VCaP (cell line): ENCODE data around the gene CBFA2T3.

Experiments used
- H3K27ac ChIP-seq: fragments of 450-650 bp; 2 replicates; pipeline ENCODE4 v1.5.1; 2017
- TF ChIP-seq, protein P1 (sequence below): fragments of 450-650 bp; conservative IDR thresholded peaks from 2 replicates; pipeline ENCODE4 v1.5.1; 2017; ENCODE audit warnings: mild to moderate bottlenecking, moderate library complexity

The CBFA2T3 gene

DNA sequence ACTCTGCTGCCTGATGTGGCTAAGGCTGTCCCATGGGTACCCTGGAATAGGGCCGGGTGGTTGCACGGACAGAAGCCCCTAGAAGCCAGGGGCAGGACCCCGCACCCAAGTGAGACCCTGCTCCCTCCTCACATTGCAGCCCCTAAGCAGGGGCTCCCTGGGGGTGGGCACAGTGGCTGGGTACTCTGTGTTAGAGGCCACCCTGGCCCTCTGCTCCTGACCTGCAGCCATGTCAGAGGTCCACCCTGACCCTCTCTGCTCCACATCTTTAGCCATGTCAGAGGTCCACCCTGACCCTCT lies 2.1 kb downstream of the CBFA2T3 start:
- H3K27ac ChIP-seq, result no peak overlapping the region
- TF ChIP-seq, protein P1, sequence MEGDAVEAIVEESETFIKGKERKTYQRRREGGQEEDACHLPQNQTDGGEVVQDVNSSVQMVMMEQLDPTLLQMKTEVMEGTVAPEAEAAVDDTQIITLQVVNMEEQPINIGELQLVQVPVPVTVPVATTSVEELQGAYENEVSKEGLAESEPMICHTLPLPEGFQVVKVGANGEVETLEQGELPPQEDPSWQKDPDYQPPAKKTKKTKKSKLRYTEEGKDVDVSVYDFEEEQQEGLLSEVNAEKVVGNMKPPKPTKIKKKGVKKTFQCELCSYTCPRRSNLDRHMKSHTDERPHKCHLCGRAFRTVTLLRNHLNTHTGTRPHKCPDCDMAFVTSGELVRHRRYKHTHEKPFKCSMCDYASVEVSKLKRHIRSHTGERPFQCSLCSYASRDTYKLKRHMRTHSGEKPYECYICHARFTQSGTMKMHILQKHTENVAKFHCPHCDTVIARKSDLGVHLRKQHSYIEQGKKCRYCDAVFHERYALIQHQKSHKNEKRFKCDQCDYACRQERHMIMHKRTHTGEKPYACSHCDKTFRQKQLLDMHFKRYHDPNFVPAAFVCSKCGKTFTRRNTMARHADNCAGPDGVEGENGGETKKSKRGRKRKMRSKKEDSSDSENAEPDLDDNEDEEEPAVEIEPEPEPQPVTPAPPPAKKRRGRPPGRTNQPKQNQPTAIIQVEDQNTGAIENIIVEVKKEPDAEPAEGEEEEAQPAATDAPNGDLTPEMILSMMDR, result no peak

DNA sequence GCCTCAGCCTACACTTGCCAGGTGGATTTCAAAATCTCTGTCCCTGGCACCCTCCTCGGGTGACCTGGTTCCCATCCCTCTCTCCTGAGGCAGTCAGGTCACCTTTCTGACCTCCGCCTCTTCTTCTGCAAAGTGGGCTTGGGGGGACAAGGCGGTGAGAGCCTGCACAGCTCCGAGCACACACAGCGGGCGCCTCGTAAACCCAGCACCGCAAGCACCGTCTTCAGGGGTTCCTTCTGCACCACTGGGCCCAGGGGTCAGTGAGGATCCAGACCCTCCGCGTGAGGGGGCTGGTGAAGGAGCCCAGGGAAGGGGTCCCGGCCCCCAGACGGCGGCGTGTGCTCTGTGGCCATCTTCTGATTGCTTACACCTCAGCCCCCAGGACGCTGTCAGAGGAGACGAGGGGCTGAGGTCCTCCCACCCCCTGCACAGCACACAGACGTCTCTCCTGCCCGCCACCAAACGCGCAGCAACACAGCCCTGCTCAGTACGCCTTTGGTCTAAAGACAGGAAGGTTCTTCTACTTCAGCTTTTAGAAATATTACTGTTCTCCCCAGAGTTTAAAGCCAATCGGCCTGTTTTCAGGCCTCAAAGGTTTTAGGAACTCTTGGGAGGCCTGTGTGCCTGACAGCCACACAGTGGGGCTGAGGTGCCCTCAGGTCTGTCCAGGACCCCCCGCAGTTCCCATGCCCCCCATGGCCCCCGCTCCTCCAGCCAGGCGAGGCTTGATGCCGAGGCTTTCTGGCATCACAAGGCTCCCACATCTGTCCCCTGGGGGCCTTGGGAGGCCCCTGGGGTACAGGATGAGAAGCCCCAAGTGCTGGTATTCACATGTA lies 2.7 kb downstream of the CBFA2T3 start:
- no peak overlapping the region for H3K27ac ChIP-seq
- TF ChIP-seq, protein P1, result no peak

DNA sequence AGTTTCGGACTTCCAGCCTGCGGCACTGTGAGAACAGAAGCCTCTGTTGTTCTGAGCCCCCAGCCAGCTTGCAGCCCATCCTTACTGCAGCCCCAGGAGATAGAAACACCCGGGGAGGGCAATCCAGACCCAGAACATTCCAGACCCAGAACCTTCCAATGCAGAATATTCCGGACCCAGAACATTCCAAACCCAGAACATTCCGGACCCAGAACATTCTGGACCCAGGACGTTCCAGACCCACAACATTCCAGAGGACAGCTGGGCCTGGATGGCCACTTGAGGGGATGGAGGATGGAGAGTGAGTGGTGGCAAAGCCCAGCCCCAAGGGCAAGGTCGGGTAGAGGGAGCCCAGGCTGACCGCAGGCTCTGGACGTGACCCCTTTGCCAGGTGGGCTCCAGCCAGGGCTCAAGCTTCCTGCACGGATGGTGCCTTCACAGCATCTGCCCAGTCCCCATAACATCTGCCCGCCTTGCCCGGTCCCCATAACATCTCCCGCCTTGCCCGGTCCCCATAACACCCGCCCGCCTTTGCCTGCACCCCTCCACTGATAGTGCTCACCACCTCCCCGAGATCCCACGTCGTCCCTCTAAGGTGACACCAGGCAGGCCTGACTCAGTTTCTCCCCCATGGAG lies 3.5 kb downstream of the CBFA2T3 start:
- H3K27ac ChIP-seq, result no peak overlapping the region
- TF ChIP-seq, protein P1, result no peak

GRCh38 chr16:88973007-88973410 lies 4.0 kb downstream of the CBFA2T3 start:
- H3K27ac ChIP-seq, result no peak overlapping the region
- TF ChIP-seq, protein P1, result no peak

GRCh38 chr16:88972349-88972748 lies 4.7 kb downstream of the CBFA2T3 start:
- TF ChIP-seq, protein P1, result no peak
- H3K27ac ChIP-seq, result no peak overlapping the region

GRCh38 chr16:88971371-88972097 lies 5.5 kb downstream of the CBFA2T3 start:
- TF ChIP-seq, protein P1, result no peak
- no peak overlapping the region for H3K27ac ChIP-seq

GRCh38 chr16:88970539-88971065 lies 6.4 kb downstream of the CBFA2T3 start:
- no peak overlapping the region for H3K27ac ChIP-seq
- TF ChIP-seq, protein P1, result no peak
